ENCODE data around the gene GHRHR.

Gene GHRHR

GRCh38 chr7:30985756-30986155 is 22.0 kb downstream of the GHRHR start:
- no peak for DNase-seq (ENCODE audit: low spot score)

- no peak for DNase-seq (ENCODE audit: low spot score)
These were observed 22.6 kb downstream of the GHRHR start for GRCh38 chr7:30986331-30986730.

- no peak for DNase-seq (ENCODE audit: low spot score)
These were observed 23.0 kb downstream of the GHRHR start for GRCh38 chr7:30986738-30987137.

- no peak for DNase-seq (ENCODE audit: low spot score)
These were observed 23.4 kb downstream of the GHRHR start for GRCh38 chr7:30987178-30987577.

- no peak for DNase-seq (ENCODE audit: low spot score)
These were observed 24.2 kb downstream of the GHRHR start for GRCh38 chr7:30987936-30988335.

GRCh38 chr7:30988351-30989005 is 24.7 kb downstream of the GHRHR start:
- no peak for DNase-seq (ENCODE audit: low spot score)

GRCh38 chr7:30989008-30989823 is 25.5 kb downstream of the GHRHR start:
- no peak for DNase-seq (ENCODE audit: low spot score)

GRCh38 chr7:30989824-30990672 is 26.3 kb downstream of the GHRHR start:
- no peak for DNase-seq (ENCODE audit: low spot score)

- no peak for DNase-seq (ENCODE audit: low spot score)
These were observed 27.0 kb downstream of the GHRHR start for GRCh38 chr7:30990673-30991170.

GRCh38 chr7:30992414-30992813 is 28.7 kb downstream of the GHRHR start:
- DNase-seq (ENCODE audit: low spot score), result no peak

GRCh38 chr7:30994206-30995100 is 30.7 kb downstream of the GHRHR start:
- no peak for DNase-seq (ENCODE audit: low spot score)

- DNase-seq (ENCODE audit: low spot score), result no peak
These were observed 31.8 kb downstream of the GHRHR start for GRCh38 chr7:30995536-30995935.

- DNase-seq (ENCODE audit: low spot score), result no peak
These were observed 32.5 kb downstream of the GHRHR start for GRCh38 chr7:30996256-30996655.

GRCh38 chr7:30996883-30997282 is 33.1 kb downstream of the GHRHR start:
- DNase-seq (ENCODE audit: low spot score), result no peak

- no peak for DNase-seq (ENCODE audit: low spot score)
These were observed 33.6 kb downstream of the GHRHR start for GRCh38 chr7:30997316-30997715.

GRCh38 chr7:30998180-30998579 is 34.4 kb downstream of the GHRHR start:
- no peak for DNase-seq (ENCODE audit: low spot score)

- no peak for DNase-seq (ENCODE audit: low spot score)
These were observed 36.5 kb downstream of the GHRHR start for GRCh38 chr7:31000161-31000693.

GRCh38 chr7:31000779-31001178 is 37.0 kb downstream of the GHRHR start:
- no peak for DNase-seq (ENCODE audit: low spot score)

- DNase-seq (ENCODE audit: low spot score), result no peak
These were observed 38.5 kb downstream of the GHRHR start for GRCh38 chr7:31002256-31002655.

- DNase-seq (ENCODE audit: low spot score), result no peak
These were observed 39.3 kb downstream of the GHRHR start for GRCh38 chr7:31003097-31003496.

GRCh38 chr7:31003721-31004120 is 40.0 kb downstream of the GHRHR start:
- no peak for DNase-seq (ENCODE audit: low spot score)
